GM13977 (cell line): ENCODE measurements around the gene RASA3.

ENCODE experiments used
- DNase-seq: peaks from one replicate; pipeline ENCODE4 v3.0.0; 2012; ENCODE audit warnings: low spot score
- in situ Hi-C: fragments of 300-500 bp; cut with MboI; formaldehyde crosslinking; loops from one replicate; pipeline ENCODE4 v1.12.0; 2022; ENCODE audit warnings: low sequenced_read_pairs, low pct_unique_long_range_greater_than_20kb, mixed read lengths, inconsistent platforms; ENCODE audit not compliant: unreplicated experiment
- TF ChIP-seq, protein P1 (sequence below): IDR thresholded peaks from 2 replicates; pipeline ENCODE4 v1.5.1; 2012; ENCODE audit warnings: mild to moderate bottlenecking, control low read depth; ENCODE audit not compliant: insufficient read depth; ENCODE audit errors: extremely low read depth, missing control alignments

Gene RASA3

GRCh38 chr13:113955235-113955634, 177.2 kb downstream of the RASA3 start:
- in situ Hi-C loops = no loop called here
- TF ChIP-seq, protein P1, sequence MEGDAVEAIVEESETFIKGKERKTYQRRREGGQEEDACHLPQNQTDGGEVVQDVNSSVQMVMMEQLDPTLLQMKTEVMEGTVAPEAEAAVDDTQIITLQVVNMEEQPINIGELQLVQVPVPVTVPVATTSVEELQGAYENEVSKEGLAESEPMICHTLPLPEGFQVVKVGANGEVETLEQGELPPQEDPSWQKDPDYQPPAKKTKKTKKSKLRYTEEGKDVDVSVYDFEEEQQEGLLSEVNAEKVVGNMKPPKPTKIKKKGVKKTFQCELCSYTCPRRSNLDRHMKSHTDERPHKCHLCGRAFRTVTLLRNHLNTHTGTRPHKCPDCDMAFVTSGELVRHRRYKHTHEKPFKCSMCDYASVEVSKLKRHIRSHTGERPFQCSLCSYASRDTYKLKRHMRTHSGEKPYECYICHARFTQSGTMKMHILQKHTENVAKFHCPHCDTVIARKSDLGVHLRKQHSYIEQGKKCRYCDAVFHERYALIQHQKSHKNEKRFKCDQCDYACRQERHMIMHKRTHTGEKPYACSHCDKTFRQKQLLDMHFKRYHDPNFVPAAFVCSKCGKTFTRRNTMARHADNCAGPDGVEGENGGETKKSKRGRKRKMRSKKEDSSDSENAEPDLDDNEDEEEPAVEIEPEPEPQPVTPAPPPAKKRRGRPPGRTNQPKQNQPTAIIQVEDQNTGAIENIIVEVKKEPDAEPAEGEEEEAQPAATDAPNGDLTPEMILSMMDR = no peak
- no peak for DNase-seq

DNA sequence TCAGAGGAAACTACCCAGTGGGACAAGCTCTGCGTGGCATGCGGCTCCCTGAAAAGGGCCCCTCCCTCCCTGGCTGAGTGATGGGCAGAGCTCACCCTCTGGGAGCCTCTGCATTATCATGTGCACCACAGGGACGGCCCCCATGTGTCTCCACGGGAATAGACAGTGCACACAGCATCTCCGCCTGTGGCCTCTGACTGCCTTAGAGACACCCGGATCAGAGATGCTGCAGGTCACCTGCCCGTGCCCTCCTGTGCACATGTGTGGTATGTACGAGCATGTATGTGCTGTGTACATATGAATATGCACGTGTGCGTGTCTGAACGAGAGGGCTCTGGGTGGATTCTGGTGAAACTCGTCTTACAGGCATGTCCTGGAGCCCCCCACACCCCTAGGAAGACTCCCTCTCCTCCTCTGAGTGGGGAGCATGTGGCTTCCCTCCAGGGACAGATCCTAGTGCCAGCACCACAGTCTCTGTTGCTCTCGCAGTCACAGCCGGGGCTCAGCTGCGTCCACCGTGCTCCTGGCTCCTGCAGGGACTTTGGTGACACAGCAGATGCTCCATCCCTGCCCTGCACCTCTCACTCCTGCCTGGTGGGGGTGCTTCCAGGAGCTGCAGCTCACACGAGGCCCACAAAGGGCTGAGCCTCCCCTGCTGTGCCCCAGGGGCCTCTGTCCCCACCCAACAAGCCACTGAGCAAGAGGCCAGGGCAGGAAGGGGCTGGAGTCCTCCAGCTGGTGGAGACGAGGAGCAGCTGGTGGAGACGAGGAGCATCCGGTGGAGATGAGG, 178.2 kb downstream of the RASA3 start:
- in situ Hi-C loops = no loop called here
- no peak for DNase-seq
- TF ChIP-seq, protein P1 = no peak

DNA sequence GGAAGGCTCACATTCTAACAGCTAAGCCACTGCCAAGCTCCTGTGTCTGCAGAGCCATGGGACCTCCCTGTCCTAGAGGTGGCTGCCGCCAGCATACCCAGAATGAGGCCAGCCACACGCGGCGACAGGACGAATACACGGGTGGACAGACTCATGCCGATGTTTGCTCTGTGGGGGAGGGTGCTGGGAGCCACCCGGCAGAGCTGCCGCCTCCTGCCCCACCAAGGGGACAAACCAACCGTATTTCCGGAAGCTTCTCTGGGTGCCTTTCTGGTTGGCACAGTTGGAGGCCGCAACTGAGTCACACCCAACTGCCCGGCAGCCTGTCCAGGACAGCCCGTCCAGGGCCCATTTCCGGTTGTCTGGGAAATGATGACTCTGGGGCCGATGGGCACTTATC, 178.9 kb downstream of the RASA3 start:
- in situ Hi-C loops = no loop called here
- TF ChIP-seq, protein P1 = no peak
- DNase-seq = no peak

DNA sequence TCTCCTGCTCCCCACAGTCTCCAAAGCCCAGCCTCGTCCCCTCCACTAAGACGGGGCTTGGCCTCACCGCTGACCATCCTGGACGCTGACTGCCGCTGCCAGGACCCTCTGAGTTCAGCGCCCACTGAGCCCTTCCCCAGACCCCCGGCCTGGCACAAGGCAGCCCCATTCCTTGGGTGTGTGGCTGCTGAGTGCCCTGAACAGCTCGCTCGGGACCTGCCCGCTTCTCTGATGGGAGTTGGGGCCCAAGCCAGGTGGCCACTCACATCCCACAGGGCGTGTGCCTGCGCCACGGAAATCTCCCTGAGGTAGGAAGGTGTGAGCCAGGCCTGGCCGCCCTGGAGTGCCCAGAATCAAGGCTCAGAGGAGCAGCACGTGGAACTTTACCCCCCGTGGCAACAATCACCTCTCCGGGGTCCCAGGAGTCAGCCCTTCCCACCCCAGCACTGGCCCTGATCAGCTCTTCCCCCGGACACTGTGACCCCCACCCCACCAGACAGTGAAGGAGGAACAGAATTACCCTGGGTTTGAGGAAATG, 179.4 kb downstream of the RASA3 start:
- no peak for DNase-seq
- TF ChIP-seq, protein P1 = no peak
- in situ Hi-C loops = no loop called here

GRCh38 chr13:113952151-113952982, 180.1 kb downstream of the RASA3 start:
- TF ChIP-seq, protein P1 = no peak
- DNase-seq = no peak
- in situ Hi-C loops = no loop called here

DNA sequence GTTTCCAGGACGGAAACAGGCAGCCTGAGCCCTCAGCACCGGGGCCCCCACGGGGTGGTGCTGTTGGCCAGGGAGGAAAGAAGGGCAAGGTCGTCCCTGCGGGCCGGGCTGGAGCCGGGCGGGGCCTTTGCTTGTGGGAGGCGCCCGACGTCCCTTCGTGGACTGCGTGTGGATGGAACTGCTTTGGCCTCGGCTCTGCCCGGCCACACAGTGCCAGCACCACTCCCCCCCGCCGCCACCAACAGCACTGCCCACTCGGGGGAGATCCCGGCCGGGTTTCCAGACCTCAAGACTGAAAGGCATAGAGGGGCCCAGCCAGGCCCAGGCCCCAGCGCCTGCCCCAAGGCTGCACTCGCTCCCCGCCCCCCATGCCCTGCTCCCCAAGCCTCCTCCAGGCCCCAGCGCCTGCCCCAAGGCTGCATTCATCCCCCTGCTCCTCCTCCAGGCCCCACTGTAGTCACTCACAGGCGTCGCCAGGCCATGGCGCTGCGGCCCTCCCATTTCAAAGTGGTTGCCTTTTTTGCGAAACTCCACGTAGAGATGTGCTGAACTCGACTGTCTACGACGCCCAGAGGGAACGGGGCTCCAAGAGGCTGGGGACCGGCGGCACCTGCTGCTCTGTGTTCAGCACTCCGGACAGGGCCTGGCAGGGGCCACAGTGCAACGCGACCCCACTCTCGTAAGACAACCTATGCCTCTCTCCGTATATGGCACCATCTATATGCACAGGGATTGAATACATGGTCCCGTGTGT, 181.0 kb downstream of the RASA3 start:
- DNase-seq = peak; percentile 91
- in situ Hi-C loops = no loop called here
- TF ChIP-seq, protein P1 = peak; percentile 87
